ENCODE results near the gene PLEKHB2.

The PLEKHB2 gene

DNA sequence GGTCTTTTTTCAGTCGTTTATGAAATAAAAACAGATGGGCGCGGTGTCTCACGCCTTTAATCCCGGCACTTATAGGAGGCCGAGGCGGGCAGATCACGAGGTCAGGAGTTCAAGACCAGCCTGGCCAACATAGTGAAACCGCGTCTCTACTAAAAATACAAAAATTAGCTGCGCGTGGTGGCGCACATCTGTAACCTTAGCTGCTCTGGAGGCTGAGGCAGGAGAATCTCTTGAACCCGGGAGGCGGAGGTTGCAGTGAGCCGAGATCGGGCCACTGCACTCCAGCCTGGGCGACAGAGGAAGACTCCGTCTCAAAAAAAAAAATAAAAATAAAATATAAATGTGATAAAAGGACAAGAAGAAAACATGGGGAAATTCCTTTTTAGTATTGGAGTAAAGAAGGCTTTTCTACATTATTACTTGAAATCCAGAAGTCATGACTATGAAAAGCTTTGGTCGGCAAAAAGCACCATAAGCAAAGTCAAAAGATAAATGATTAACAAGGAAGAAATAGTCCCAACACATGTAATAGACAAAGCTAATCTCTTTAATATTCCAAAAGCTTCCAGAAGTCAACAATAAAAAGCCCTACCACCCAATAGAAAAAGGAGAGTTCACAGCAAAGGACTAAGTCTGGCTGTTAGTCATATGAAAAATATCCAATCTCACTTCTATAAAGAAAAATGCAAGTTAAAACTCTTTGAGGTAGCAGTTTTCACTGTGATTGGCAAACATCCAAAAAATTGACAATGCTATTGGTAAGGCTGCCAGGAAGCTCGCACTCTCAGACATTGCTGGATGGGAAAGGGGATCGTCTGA, 10.5 kb upstream of the PLEKHB2 start:
- Histone ChIP-seq H3K9me3 (ENCODE audit: insufficient read depth, low read depth, low read length) (no peaks in the 10 kb centered on the region), H2AFZ (ENCODE audit: insufficient read depth, low read length, poor library complexity) (no peak overlapping the region), H4K12ac (ENCODE audit: low read depth, low read length) (peak overlapping the region; percentile 77), H2BK5ac (ENCODE audit: low read depth, low read length, poor library complexity) (no peak overlapping the region), H3K79me2 (ENCODE audit: control insufficient read depth, insufficient read depth, low read length, poor library complexity) (peaks cover 12% of the 10 kb centered on the region), H3K18ac (ENCODE audit: low read length) (no peak overlapping the region), H3K4me2 (ENCODE audit: low read length) (no peak overlapping the region), H3K4ac (ENCODE audit: low read depth, low read length) (no peak overlapping the region), H3K79me1 (ENCODE audit: low read length) (peaks cover 8% of the 10 kb centered on the region), H4K91ac (ENCODE audit: low read depth, low read length) (peak overlapping the region; percentile 75), H3K9ac (ENCODE audit: low read length) (no peak overlapping the region), H3K4me3 (ENCODE audit: low read depth, low read length) (no peak overlapping the region), H2AK5ac (ENCODE audit: low read length) (no peak overlapping the region), H3K27ac (ENCODE audit: low read depth, low read length) (no peak overlapping the region), H3K4me1 (ENCODE audit: control insufficient read depth in 1 of 2, insufficient read depth in 2 of 2, low read length in 2 of 2) (peaks cover 0 to 4% of the 10 kb centered on the region in 2 experiments), H2BK120ac (ENCODE audit: insufficient read depth, low read length, poor library complexity) (no peak overlapping the region), H3K27me3 (ENCODE audit: insufficient read depth, low read length) (no peaks in the 10 kb centered on the region), H4K8ac (ENCODE audit: low read depth, low read length) (peak overlapping the region; percentile 88), H3K14ac (ENCODE audit: low read length) (no peak overlapping the region), H3K23ac (ENCODE audit: low read length) (no peak overlapping the region), H3K36me3 (ENCODE audit: control insufficient read depth in 1 of 2, insufficient read depth in 2 of 2, low read length in 2 of 2) (peaks cover 6% of the 10 kb centered on the region in 2 experiments), H2BK12ac (ENCODE audit: low read length) (no peak overlapping the region)
- no CpG with 5 or more reads among the region's 22 CpGs for WGBS (ENCODE audit: extremely low coverage, insufficient coverage, insufficient read length)
- peak in 1 of 2 donors; percentile 35 for DNase-seq

DNA sequence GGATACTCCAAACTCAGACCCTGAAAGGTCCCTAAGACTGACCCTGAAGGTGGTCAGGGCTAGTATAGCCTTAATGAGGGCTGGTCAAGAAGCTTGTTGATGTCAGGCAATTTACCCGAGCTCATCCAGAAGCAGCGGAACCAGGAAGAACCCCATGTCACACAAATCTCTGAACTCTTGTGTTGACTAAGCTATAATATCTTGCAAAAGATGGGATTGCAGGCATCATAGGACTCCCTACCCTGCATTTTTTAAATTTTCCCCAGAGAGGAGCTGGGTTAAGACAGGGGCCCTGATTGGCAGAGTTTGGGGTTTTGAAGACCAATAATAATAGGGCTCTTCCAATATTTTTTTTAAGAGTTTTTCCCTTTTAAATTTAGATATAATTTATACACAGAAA, 2.0 kb upstream of the PLEKHB2 start:
- H2BK12ac ChIP-seq (ENCODE audit: low read length), result no peak overlapping the region
- no peak overlapping the region for H4K91ac ChIP-seq (ENCODE audit: low read depth, low read length)
- peak overlapping the region; percentile 57 for H3K23ac ChIP-seq (ENCODE audit: low read length)
- peaks cover 7% of the 10 kb centered on the region for H3K79me1 ChIP-seq (ENCODE audit: low read length)
- H2AK5ac ChIP-seq (ENCODE audit: low read length), result no peak overlapping the region
- no peak overlapping the region for H3K18ac ChIP-seq (ENCODE audit: low read length)
- H3K4ac ChIP-seq (ENCODE audit: low read depth, low read length), result no peak overlapping the region
- no peak for DNase-seq
- no peak overlapping the region for H2BK120ac ChIP-seq (ENCODE audit: insufficient read depth, low read length, poor library complexity)
- H3K9me3 ChIP-seq (ENCODE audit: insufficient read depth, low read depth, low read length), result no peaks in the 10 kb centered on the region
- no peak overlapping the region for H3K27ac ChIP-seq (ENCODE audit: low read depth, low read length)
- no peak overlapping the region for H2AFZ ChIP-seq (ENCODE audit: insufficient read depth, low read length, poor library complexity)
- no peak overlapping the region for H3K4me2 ChIP-seq (ENCODE audit: low read length)
- no peak overlapping the region for H3K4me3 ChIP-seq (ENCODE audit: low read depth, low read length)
- H3K27me3 ChIP-seq (ENCODE audit: insufficient read depth, low read length), result no peaks in the 10 kb centered on the region
- no peak overlapping the region for H4K8ac ChIP-seq (ENCODE audit: low read depth, low read length)
- H3K36me3 ChIP-seq (ENCODE audit: control insufficient read depth in 1 of 2, insufficient read depth in 2 of 2, low read length in 2 of 2), result no peaks in the 10 kb centered on the region
- H3K4me1 ChIP-seq (ENCODE audit: control insufficient read depth in 1 of 2, insufficient read depth in 2 of 2, low read length in 2 of 2), result peaks cover 6 to 7% of the 10 kb centered on the region in 2 experiments
- H3K14ac ChIP-seq (ENCODE audit: low read length), result no peak overlapping the region
- H3K79me2 ChIP-seq (ENCODE audit: control insufficient read depth, insufficient read depth, low read length, poor library complexity), result peaks cover 13% of the 10 kb centered on the region
- H2BK5ac ChIP-seq (ENCODE audit: low read depth, low read length, poor library complexity), result no peak overlapping the region
- no peak overlapping the region for H4K12ac ChIP-seq (ENCODE audit: low read depth, low read length)
- WGBS (ENCODE audit: extremely low coverage, insufficient coverage, insufficient read length), result no CpG with 5 or more reads among the region's 2 CpGs
- H3K9ac ChIP-seq (ENCODE audit: low read length), result no peak overlapping the region

DNA sequence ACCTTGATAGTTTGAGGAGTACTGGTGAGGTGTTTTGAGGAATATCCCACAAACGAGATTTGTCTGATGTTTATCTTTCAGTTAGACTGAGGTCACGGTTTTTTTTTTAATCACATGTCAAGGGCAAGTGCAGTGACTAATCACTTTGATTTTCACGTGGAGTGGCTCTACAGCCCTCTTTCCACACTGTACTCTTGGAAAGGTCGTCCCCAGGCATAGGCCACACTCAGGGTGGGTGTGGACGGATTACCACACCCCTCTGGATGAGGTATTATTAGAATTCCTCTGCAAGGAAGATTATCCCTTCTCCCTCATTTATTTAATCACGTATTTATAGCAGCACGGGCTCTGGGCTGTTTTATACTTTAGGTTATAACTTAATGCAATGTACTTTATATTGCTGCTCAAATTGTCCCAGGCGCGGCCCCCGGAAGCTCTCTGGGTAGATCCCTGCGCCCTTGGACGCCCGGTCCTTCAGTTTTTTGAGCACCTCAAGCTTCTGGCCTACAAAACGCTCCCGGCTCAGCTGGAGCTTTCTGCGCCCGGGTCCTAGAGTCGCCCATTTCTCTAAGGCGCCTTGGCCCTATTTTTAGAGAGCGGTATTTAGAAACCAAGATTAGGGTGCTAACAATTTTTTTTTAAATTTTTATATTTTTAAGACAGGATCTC, 515 bp upstream of the PLEKHB2 start:
- Histone ChIP-seq H3K4me2 (ENCODE audit: low read length) (peak overlapping the region; percentile 47), H3K4ac (ENCODE audit: low read depth, low read length) (peak overlapping the region; percentile 44), H2AFZ (ENCODE audit: insufficient read depth, low read length, poor library complexity) (peak overlapping the region; percentile 73), H3K79me2 (ENCODE audit: control insufficient read depth, insufficient read depth, low read length, poor library complexity) (peaks cover 13% of the 10 kb centered on the region), H4K91ac (ENCODE audit: low read depth, low read length) (peak overlapping the region; percentile 82), H2BK120ac (ENCODE audit: insufficient read depth, low read length, poor library complexity) (peak overlapping the region; percentile 43), H2BK5ac (ENCODE audit: low read depth, low read length, poor library complexity) (peak overlapping the region; percentile 46), H3K23ac (ENCODE audit: low read length) (no peak overlapping the region), H2AK5ac (ENCODE audit: low read length) (no peak overlapping the region), H3K18ac (ENCODE audit: low read length) (no peak overlapping the region), H3K14ac (ENCODE audit: low read length) (peak overlapping the region; percentile 64), H4K12ac (ENCODE audit: low read depth, low read length) (peak overlapping the region; percentile 95), H3K27ac (ENCODE audit: low read depth, low read length) (peak overlapping the region; percentile 40), H3K9me3 (ENCODE audit: insufficient read depth, low read depth, low read length) (no peaks in the 10 kb centered on the region), H3K4me3 (ENCODE audit: low read depth, low read length) (no peak overlapping the region), H3K27me3 (ENCODE audit: insufficient read depth, low read length) (no peaks in the 10 kb centered on the region), H3K4me1 (ENCODE audit: control insufficient read depth in 1 of 2, insufficient read depth in 2 of 2, low read length in 2 of 2) (peaks cover 6 to 7% of the 10 kb centered on the region in 2 experiments), H2BK12ac (ENCODE audit: low read length) (no peak overlapping the region), H3K36me3 (ENCODE audit: control insufficient read depth in 1 of 2, insufficient read depth in 2 of 2, low read length in 2 of 2) (no peaks in the 10 kb centered on the region), H3K9ac (ENCODE audit: low read length) (no peak overlapping the region), H4K8ac (ENCODE audit: low read depth, low read length) (peak overlapping the region; percentile 94), H3K79me1 (ENCODE audit: low read length) (peaks cover 7% of the 10 kb centered on the region)
- WGBS (ENCODE audit: extremely low coverage, insufficient coverage, insufficient read length), result no CpG with 5 or more reads among the region's 20 CpGs
- DNase-seq, result peak; percentile 47 to 68

DNA sequence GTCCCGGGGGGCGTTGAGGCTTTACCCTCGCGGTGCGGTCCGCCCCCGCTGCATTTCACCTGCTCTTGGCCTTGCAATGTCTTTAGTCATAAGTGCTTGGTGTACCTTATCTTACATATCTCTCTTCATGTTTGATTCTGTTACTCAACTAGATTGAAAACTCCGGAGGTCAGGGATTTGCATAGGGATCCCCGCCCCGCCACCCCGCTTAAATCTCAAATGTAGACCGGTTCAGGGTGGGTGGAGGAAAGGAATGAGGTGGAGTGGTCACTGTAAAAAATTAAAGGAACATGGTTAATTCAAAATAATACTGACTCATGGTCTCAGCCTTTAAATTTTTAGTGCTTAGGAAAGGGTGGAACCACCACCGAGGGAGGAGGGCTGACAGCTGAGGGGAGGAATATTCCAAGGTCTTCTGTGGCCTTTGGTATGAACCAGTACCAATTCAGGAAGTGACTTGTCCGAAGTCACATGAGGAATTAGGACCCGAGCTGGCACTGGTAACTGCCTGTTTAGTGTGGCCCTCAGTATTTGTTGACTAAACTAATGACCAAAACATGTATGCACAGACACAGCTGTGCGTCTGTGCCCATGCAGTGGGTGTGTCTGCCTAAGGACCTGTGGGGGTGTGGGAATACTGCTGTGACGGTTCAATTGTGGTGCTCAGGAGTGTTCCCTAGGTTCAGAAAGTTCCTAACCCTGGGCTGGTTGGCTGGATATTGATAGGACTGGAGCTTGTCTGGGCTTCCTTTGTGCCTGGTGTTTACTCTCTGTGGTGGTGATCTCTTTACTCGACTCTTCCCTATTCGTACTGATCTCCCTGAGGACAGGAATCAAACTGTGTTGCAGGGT, 1.0 kb downstream of the PLEKHB2 start:
- Histone ChIP-seq H4K91ac (ENCODE audit: low read depth, low read length) (peak overlapping the region; percentile 7), H3K18ac (ENCODE audit: low read length) (peak overlapping the region; percentile 40)

More for the DNA sequence above, 1.0 kb downstream of the PLEKHB2 start:
- Histone ChIP-seq H3K4me3 (ENCODE audit: low read depth, low read length) (peak overlapping the region; percentile 91), H3K4me2 (ENCODE audit: low read length) (peak overlapping the region; percentile 81), H3K27ac (ENCODE audit: low read depth, low read length) (no peak overlapping the region), H3K79me1 (ENCODE audit: low read length) (peaks cover 7% of the 10 kb centered on the region), H4K8ac (ENCODE audit: low read depth, low read length) (peak overlapping the region; percentile 56), H4K12ac (ENCODE audit: low read depth, low read length) (no peak overlapping the region), H3K9ac (ENCODE audit: low read length) (peak overlapping the region; percentile 81), H2BK120ac (ENCODE audit: insufficient read depth, low read length, poor library complexity) (peak overlapping the region; percentile 76), H2AK5ac (ENCODE audit: low read length) (peak overlapping the region; percentile 14), H3K27me3 (ENCODE audit: insufficient read depth, low read length) (no peaks in the 10 kb centered on the region), H2BK12ac (ENCODE audit: low read length) (no peak overlapping the region), H3K36me3 (ENCODE audit: control insufficient read depth in 1 of 2, insufficient read depth in 2 of 2, low read length in 2 of 2) (peaks cover 3% of the 10 kb centered on the region in 2 experiments), H2AFZ (ENCODE audit: insufficient read depth, low read length, poor library complexity) (no peak overlapping the region), H3K14ac (ENCODE audit: low read length) (peak overlapping the region; percentile 52), H3K4ac (ENCODE audit: low read depth, low read length) (peak overlapping the region; percentile 71), H2BK5ac (ENCODE audit: low read depth, low read length, poor library complexity) (peak overlapping the region; percentile 65), H3K79me2 (ENCODE audit: control insufficient read depth, insufficient read depth, low read length, poor library complexity) (peaks cover 18% of the 10 kb centered on the region), H3K9me3 (ENCODE audit: insufficient read depth, low read depth, low read length) (no peaks in the 10 kb centered on the region), H3K4me1 (ENCODE audit: control insufficient read depth in 1 of 2, insufficient read depth in 2 of 2, low read length in 2 of 2) (peaks cover 6 to 7% of the 10 kb centered on the region in 2 experiments), H3K23ac (ENCODE audit: low read length) (peak overlapping the region; percentile 37)
- WGBS (ENCODE audit: extremely low coverage, insufficient coverage, insufficient read length), result no CpG with 5 or more reads among the region's 19 CpGs
- DNase-seq, result peak; percentile 46 to 53

Data from trophoblast cell (in vitro differentiated cells and primary cell).